Inflammatory macrophage treated with lipopolysaccharide for 1 hour (primary cell): ENCODE measurements around the gene DEFB116.
"Not testable (repeated sequence)": the region's sequence is repeated elsewhere in the genome, so short reads cannot be mapped to it uniquely, and the experiment has no call there.

Source experiments
- DNase-seq, 2 donors: peaks; one replicate each; pipeline ENCODE4 v3.0.0-alpha.2; 2020 to 2022

Gene DEFB116, protein sequence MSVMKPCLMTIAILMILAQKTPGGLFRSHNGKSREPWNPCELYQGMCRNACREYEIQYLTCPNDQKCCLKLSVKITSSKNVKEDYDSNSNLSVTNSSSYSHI

DNA sequence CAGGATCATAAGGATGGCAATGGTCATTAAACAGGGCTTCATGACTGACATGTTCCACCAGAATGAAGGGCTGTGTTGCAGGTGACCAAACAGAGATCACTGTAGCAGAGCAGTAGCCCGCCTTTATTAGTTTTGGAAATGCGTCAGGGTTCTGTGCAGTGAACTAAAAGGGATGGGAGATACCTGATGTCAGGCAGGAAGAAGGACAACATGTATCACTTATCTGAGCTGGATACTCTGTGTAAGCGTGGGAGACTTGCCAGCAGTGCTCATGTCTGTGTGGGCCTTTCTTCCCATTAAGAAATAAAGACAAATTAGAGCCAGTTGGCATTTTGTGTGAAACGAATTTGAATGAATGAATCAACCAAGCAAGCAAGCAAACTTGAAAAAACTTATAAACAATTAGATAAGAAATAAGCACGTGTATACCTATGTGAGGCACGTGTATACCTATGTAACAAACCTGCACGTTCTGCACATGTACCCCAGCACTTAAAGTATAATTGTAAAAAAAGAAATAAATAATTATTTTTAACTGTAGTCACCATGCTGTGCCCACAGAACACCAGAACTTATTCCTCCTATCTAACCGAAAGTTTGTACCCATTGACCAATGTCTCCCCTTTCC is at the start of gene DEFB116:
Gene DEFB116 (minus strand): TSS at position 51 of the 628 bp plus-strand sequence. CDS start 0 bp downstream, at position 51.
- DNase-seq: no peak

DNA sequence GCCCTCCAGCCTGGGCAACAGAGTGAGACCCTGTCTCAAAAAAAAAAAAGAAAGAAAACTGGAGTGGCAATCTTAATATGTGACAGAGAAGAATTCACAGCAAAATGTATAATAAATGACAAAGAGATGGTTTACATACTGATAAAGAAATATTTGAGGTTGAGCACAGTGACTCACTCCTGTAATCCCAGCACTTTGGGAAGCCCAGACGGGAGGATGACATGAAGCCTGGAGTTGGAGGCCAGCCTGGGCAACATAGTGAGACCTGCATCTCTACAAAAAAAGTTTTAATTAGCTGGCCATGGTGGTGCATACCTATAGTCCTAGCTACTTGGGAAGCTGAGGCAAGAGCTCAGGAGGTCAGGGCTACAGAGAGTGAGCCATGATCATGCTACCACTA is 47.6 kb upstream of the DEFB116 start:
- no peak for DNase-seq

DNA sequence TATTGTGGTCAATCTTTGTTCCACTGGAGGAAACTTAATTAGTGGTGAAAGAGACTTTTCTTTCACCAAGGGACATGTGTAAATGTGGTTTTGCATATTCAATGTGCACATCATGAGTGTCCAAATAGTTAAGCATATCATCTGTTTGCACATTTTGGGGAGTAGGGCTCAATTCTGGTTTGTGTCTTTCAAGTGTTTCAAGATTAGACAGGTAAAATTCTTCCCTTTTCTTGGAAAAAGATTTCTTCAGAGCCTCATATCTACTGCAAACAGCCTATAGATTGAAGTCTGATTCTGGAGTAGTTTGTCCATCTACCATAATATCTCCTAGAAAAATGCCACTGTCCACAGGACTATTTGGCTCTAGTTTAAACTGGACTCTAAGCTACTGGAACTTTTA is 33.1 kb upstream of the DEFB116 start:
- no peak for DNase-seq

DNA sequence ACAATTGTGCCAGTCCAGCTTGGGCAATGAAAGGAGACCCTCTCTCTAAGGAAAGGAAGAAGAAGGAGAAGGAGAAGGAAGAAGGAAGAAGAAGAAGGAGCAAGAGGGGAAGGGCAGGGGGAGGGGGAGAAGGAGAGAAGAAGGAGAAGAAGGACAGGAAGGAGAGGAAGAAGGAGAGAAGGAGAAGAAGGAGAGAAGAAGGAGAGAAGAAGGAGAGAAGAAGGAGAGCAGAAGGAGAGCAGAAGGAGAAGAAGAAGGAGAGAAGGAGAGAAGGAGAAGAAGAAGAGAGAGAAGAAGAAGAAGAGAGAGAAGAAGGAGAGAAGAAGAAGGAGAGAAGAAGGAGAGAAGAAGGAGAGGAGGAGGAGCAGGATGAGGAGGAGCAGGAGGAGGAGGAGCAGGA is 22.5 kb upstream of the DEFB116 start:
- DNase-seq: no peak

DNA sequence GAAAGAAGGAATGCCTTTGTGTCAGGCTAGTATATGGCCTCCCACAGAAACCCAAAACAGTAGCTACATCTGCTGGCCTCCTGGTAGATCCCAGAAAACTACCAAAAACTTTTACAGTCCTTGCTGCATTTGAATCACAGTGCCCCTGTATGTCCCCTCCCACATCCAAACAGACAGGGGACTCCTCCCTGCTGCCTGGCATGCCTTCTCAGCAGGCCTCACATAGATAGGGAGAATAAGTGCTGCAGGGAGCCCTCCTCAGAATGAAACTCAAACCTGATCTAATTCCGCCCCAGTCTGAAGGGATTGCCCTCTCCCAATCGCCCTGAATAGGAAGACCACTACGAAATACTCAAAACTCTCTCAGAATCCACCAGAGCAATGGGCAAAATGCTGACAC is 14.1 kb upstream of the DEFB116 start:
- no peak for DNase-seq

DNA sequence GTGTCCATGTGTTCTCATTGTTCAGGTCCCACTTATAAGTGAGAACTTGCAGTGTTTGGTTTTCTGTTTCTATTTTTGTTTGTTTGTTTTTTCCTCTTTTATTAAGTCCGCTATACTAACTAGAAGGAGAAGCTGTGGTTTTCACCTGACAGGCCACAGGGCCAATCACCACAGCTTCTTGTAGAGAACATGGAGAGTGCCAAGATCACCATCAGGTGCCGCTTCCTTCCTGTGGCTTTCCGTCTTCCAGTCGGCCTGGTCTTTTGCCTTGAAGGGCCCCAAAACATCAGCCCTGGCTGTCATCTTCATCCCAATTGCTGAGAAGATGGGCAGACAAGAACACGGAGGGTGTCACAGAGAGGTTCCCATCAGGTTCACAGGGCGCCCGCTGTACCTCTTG is 23.4 kb downstream of the DEFB116 start:
- DNase-seq: not testable (repeated sequence)

DNA sequence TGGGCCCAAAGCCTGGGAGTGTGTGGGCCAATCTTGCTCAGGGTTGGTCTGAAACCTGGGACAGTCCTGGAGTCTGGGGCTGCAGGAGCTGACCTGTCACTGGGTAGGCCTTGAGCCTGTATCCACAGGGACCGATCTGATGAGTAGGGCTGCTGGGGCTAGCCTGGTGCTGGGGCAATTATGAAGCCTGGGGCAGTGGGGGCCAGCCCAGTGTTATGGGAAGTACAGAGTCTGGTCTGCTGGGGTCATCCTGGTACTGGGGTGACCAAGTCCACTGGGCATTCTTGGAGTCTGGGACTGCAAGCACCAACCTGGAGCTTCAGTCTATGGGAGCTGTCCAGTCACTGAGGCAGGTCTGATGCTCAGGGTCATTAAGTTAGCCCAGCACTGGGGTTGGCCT is 30.2 kb downstream of the DEFB116 start:
- DNase-seq: no peak

DNA sequence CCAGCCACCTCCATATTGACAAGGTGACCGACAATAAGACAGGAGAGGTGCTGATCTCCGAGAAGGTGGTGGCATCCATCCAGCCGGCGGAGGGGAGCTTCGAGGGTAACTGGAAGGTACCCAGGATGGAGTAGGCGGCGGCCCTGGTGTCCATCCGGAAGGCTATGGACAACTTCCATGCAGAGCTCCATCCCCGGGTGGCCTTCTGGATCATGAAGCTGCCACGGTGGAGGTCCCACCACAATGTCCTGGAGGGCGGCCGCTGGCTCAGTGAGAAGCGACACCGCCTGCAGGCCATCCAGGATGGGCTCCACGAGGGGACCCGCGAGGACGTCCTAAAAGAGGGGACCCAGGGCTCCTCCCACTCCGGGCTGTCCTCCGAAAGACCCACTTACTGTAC is 33.9 kb downstream of the DEFB116 start:
- DNase-seq: no peak

DNA sequence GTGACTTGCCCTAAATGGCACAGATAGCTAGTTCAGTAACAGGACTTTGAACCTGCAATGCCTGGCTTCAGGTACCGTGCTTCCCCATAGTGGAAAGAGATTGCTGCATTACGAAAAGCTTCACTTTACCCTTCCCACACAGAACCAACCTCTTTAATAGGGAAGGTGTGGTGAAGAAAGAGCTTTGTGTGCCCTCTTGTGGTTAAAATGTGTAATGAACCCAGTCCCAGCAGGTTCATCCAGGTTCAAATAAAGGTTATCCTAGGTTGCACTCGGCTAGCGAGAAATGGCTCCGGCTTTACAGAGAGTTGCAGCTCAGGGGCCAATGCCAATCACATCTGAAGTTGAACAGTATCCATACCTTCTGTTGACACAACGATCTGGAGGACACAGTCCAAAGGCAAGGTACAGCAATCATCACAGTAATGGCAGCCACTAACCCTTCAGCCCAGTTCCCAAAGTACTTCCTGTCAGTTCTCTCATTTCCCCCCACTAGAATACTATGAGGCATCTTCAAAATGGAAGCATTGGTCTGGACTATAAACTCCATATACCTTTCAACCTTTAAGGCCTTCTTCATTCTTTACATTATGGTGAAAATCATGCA is 48.0 kb downstream of the DEFB116 start:
- DNase-seq: peak in 1 of 2 donors; percentile 16

DNA sequence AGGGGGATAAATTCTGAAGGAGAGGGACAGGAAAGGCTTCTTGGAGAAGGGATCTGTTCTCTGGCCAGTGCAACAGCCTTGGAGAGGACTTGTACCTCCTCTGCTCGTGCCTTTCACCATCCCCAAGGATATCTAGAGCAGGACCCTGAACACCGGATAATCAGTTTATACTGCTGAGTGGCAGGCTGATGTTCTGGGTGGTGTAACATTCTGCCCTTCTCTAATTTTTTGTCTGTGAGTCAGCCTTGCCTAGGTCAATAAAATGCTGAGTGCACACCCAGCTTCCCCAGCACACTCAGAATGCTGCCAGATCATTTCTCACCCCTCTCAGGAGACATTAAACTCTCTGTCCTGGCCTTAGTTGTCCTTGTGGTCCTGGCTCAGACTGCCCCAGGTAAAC is 51.0 kb downstream of the DEFB116 start, which contains the start of gene DEFB115:
Gene DEFB115 (plus strand): TSS at position 301 of the 400 bp plus-strand sequence. CDS start 0 bp downstream, at position 301.
- DNase-seq: no peak

DNA sequence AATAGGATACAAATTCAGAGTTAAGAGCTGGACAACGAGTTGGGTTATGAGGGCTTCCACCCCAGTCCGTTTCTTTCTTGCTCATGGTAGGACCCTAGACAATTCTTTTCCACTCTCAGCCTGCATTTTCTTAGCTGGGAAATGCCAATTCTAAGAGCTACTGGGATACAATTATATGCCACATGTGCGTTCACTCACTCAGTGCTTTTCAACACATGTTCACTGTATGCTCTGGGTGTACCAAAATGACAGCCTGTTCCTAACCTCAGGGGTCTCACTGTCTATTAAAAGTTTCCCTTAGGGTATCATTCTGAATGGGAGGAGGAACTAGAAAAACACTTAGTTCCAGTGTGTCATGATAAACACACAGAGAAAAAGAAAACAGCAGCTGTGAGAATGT is 51.4 kb downstream of the DEFB116 start:
- no peak for DNase-seq
